Mesodermal cell (in vitro differentiated cells): ENCODE measurements around the gene C3orf52.
A peak's percentile ranks its signal among the peaks of the same experiment; 100 is the strongest.

Experiments used
- H3K27ac ChIP-seq: 2 replicates; pipeline ENCODE4 v1.7.0; 2013; ENCODE audit warnings: mild to moderate bottlenecking, low read depth, low read length, moderate library complexity; ENCODE audit not compliant: severe bottlenecking
- H3K36me3 ChIP-seq: 2 replicates; pipeline ENCODE4 v1.7.1; 2013; ENCODE audit warnings: mild to moderate bottlenecking, low read length, moderate library complexity; ENCODE audit not compliant: control insufficient read depth, insufficient read depth
- H3K4me1 ChIP-seq: one replicate; pipeline ENCODE4 v1.7.1; 2013; ENCODE audit warnings: mild to moderate bottlenecking, low read length; ENCODE audit not compliant: insufficient read depth, control insufficient read depth, poor library complexity, severe bottlenecking
- H3K4me3 ChIP-seq: 2 replicates; pipeline ENCODE4 v1.7.0; 2013; ENCODE audit warnings: low read length, control low read depth, mild to moderate bottlenecking; ENCODE audit not compliant: insufficient read depth, poor library complexity, severe bottlenecking; ENCODE audit errors: extremely low read depth
- H3K9me3 ChIP-seq: 2 replicates; pipeline ENCODE4 v1.7.1; 2013; ENCODE audit warnings: mild to moderate bottlenecking, low read length, moderate library complexity; ENCODE audit not compliant: control insufficient read depth
- WGBS, 2 experiments: methylation state at CpG; one replicate each; pipeline ENCODE4 v1.1.5; 2013; ENCODE audit warnings: missing lambda C conversion rate in 2 of 2; ENCODE audit not compliant: insufficient coverage in 2 of 2; 5-methylcytosine and 5-hydroxymethylcytosine counted together

Gene C3orf52

DNA sequence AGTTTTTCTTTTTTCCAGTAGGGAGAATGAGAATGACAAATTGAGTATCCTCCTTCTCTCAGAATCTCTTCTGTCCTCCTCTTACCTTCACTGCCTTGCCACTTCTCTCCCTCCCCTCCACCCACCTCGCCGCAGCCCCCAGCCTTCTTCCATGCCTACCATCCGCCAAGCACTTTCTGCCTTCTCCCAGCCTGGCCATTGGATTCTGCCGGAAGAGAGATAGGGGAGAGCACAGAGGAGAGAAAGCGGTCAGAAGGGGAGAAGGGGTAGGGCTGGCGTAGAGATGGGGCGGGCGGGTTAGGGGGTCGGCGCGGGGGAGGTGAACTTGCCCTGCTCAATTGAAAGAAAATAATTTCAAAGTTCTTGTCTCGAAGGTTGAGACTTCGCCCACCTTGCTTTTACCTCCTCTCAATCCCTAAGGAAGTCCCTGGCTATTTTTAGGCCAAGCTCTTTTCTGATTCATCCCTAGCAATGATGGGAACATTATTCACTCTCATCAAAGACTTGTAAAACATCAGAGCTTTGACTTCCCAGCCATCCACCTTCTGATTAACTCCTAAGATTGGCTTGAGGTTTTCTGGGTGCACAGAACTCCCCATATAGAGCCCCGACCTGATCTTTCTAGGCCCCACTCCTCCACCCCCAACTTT, 811 bp downstream of the C3orf52 start:
- H3K4me3 ChIP-seq = peak overlapping the region; percentile 56
- WGBS, 2 experiments = 18 to 25% methylated on average over 2 of the region's 14 CpGs
- no peaks in the 10 kb centered on the region for H3K36me3 ChIP-seq
- peaks cover 5% of the 10 kb centered on the region for H3K4me1 ChIP-seq
- H3K27ac ChIP-seq = no peak overlapping the region
- H3K9me3 ChIP-seq = no peaks in the 10 kb centered on the region

GRCh38 chr3:112087746-112088145, 1.6 kb downstream of the C3orf52 start:
- H3K9me3 ChIP-seq = no peaks in the 10 kb centered on the region
- H3K4me3 ChIP-seq = no peak overlapping the region
- H3K4me1 ChIP-seq = peaks cover 8% of the 10 kb centered on the region
- H3K36me3 ChIP-seq = no peaks in the 10 kb centered on the region
- 83 to 87% methylated on average over 4 to 5 of the region's 5 CpGs for WGBS, 2 experiments
- no peak overlapping the region for H3K27ac ChIP-seq

- H3K4me3 ChIP-seq = no peak overlapping the region
- no peaks in the 10 kb centered on the region for H3K36me3 ChIP-seq
- H3K27ac ChIP-seq = no peak overlapping the region
- H3K4me1 ChIP-seq = peaks cover 11% of the 10 kb centered on the region
- H3K9me3 ChIP-seq = no peaks in the 10 kb centered on the region
- 100% methylated on average over 1 of the region's 4 CpGs; no CpG with 5 or more reads in 1 of the 2 experiments for WGBS, 2 experiments
Measured at GRCh38 chr3:112088944-112089343, 2.8 kb downstream of the C3orf52 start.

GRCh38 chr3:112089956-112090886, 4.0 kb downstream of the C3orf52 start:
- H3K27ac ChIP-seq = peak overlapping the region; percentile 52
- H3K4me1 ChIP-seq = peaks cover 11% of the 10 kb centered on the region
- 83 to 88% methylated on average over 5 to 7 of the region's 9 CpGs for WGBS, 2 experiments
- H3K4me3 ChIP-seq = no peak overlapping the region
- peaks cover 7% of the 10 kb centered on the region for H3K36me3 ChIP-seq
- H3K9me3 ChIP-seq = no peaks in the 10 kb centered on the region

DNA sequence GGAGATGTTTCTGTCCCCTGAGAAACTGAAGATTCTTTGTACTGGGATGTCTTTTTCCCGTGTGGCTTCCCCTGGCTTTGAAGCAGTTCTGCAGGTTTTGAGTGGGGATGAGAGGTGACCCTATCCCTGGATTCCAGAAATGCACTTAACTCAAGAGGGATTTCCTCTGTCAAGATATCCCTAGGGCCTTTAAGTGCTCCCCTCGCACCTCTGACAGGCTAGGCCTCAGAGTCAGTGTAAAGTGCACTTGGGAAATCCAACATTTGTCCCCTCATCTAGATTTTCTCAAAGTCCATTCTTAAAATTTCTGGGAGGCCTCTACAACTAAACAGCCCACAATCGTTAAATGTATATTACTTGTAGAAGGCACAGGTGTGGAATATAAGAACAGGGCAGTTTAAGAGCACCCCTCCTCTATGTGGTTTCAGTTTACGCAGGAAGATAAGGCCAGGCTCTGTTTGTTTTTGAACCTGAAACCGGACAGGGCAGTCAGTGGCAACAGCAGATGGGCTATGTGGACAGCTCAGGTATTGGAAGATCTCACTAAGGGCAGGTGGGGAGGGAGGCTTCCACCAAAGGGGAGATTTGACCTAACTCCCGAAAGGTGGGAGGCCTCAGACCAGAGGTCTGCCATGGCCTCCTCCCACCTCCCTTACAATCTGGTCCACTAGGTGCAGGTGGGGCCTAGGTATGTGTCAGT, 4.8 kb downstream of the C3orf52 start:
- H3K36me3 ChIP-seq = peaks cover 12% of the 10 kb centered on the region
- H3K4me3 ChIP-seq = no peak overlapping the region
- peaks cover 11% of the 10 kb centered on the region for H3K4me1 ChIP-seq
- no peaks in the 10 kb centered on the region for H3K9me3 ChIP-seq
- 73 to 82% methylated on average over 3 to 4 of the region's 6 CpGs for WGBS, 2 experiments
- peak overlapping the region; percentile 52 for H3K27ac ChIP-seq

DNA sequence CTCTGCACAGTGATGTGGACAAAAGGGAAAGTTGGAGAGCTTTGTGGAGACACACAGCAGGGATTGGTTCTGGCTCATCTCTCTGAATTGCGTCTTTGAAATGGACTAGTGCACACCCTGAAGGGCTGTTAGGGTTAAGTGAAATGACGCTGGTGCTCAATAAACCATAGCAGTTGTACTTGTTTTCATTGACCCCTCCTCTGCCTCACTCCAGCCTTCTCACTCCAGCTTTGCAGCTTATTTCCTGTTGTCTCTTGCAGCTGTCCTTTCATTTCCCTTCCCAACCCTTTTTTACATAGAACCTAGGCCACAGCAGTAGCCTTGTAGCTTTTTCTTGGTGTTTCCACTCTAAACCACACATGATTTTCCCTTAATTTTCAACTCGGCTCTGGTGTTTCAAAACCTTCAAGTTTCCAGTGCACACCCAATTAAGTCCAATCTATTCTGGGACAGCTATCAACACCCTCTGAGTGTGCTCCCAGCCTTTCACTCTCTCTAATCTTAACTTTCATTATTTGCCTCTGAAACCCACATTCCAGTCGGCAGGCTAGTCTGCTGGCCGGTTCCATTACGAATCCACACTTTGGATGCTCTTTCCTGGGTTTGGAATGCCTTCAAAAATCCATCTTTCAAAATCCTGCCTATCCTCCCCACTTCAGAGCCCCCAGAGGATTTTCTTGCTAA, 6.4 kb downstream of the C3orf52 start:
- H3K36me3 ChIP-seq = peaks cover 12% of the 10 kb centered on the region
- WGBS, 2 experiments = 65 to 73% methylated on average over 6 of the region's 6 CpGs
- no peak overlapping the region for H3K4me3 ChIP-seq
- peaks cover 16% of the 10 kb centered on the region for H3K4me1 ChIP-seq
- peak overlapping the region; percentile 54 for H3K27ac ChIP-seq
- H3K9me3 ChIP-seq = no peaks in the 10 kb centered on the region

GRCh38 chr3:112093180-112093522, 7.0 kb downstream of the C3orf52 start:
- Histone ChIP-seq H3K4me1 (peaks cover 16% of the 10 kb centered on the region), H3K27ac (peak overlapping the region; percentile 54), H3K36me3 (peaks cover 12% of the 10 kb centered on the region), H3K4me3 (no peak overlapping the region), H3K9me3 (no peaks in the 10 kb centered on the region)

- Histone ChIP-seq H3K4me1 (peaks cover 12% of the 10 kb centered on the region), H3K9me3 (no peaks in the 10 kb centered on the region), H3K4me3 (no peak overlapping the region), H3K27ac (no peak overlapping the region), H3K36me3 (peaks cover 12% of the 10 kb centered on the region)
- WGBS, 2 experiments = no CpG with 5 or more reads among the region's 2 CpGs
Measured at GRCh38 chr3:112095731-112096130, 9.5 kb downstream of the C3orf52 start.

DNA sequence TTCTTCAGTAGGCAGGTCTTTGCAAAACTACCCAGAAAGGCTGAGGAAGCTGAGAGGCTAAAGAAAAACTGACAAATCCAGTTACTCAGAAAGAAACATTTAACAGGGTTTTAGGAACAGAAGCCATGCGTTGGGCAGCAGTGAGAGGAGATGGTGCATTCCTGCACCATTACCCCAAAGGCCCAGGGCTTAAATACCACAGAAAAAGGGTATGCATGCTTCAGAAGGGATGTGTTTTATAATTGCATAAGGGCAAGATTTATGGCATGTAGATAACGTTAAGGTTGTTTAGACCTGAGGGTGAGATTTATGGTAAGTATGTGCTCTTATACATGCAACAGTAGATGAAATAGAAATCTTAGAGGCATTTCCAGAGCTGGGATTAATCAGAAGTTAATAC, 10.0 kb downstream of the C3orf52 start:
- H3K36me3 ChIP-seq = peaks cover 12% of the 10 kb centered on the region
- H3K4me1 ChIP-seq = peaks cover 14% of the 10 kb centered on the region
- H3K4me3 ChIP-seq = no peak overlapping the region
- H3K27ac ChIP-seq = no peak overlapping the region
- H3K9me3 ChIP-seq = no peaks in the 10 kb centered on the region
- WGBS, 2 experiments = 83 to 86% methylated on average over 1 to 2 of the region's 2 CpGs

- H3K9me3 ChIP-seq = no peaks in the 10 kb centered on the region
- no peak overlapping the region for H3K4me3 ChIP-seq
- WGBS, 2 experiments = 77% methylated on average over 3 to 4 of the region's 4 CpGs
- peaks cover 12% of the 10 kb centered on the region for H3K36me3 ChIP-seq
- H3K27ac ChIP-seq = no peak overlapping the region
- H3K4me1 ChIP-seq = peaks cover 26% of the 10 kb centered on the region
Measured at GRCh38 chr3:112097378-112097777, 11.2 kb downstream of the C3orf52 start.
